BLaER1 (cell line): ENCODE measurements around the gene TSPAN31.

Source experiments
- H3K27ac ChIP-seq: shearing (Covaris generic); formaldehyde crosslinking; 2 replicates; pipeline ENCODE4 v1.8.1; 2022
- H3K27me3 ChIP-seq: shearing (Covaris generic); formaldehyde crosslinking; 2 replicates; pipeline ENCODE4 v1.8.1; 2022
- H3K36me3 ChIP-seq: shearing (Covaris generic); formaldehyde crosslinking; 2 replicates; pipeline ENCODE4 v1.8.1; 2022
- H3K4me1 ChIP-seq: shearing (Covaris generic); formaldehyde crosslinking; 2 replicates; pipeline ENCODE4 v1.8.1; 2022
- H3K4me2 ChIP-seq: shearing (Covaris generic); formaldehyde crosslinking; 2 replicates; pipeline ENCODE4 v1.8.1; 2022
- H3K4me3 ChIP-seq: shearing (Covaris generic); formaldehyde crosslinking; 2 replicates; pipeline ENCODE4 v1.8.1; 2022
- H3K9ac ChIP-seq: shearing (Covaris generic); formaldehyde crosslinking; 2 replicates; pipeline ENCODE4 v1.8.1; 2022
- H3K9me3 ChIP-seq: shearing (Covaris generic); formaldehyde crosslinking; 2 replicates; pipeline ENCODE4 v1.8.1; 2022
- H4K20me1 ChIP-seq: shearing (Covaris generic); formaldehyde crosslinking; 2 replicates; pipeline ENCODE4 v1.8.1; 2022
- Cebpa-rat ChIP-seq: shearing (Covaris generic); IDR thresholded peaks from 2 replicates; pipeline ENCODE4 v1.8.1; 2022

The TSPAN31 gene

DNA sequence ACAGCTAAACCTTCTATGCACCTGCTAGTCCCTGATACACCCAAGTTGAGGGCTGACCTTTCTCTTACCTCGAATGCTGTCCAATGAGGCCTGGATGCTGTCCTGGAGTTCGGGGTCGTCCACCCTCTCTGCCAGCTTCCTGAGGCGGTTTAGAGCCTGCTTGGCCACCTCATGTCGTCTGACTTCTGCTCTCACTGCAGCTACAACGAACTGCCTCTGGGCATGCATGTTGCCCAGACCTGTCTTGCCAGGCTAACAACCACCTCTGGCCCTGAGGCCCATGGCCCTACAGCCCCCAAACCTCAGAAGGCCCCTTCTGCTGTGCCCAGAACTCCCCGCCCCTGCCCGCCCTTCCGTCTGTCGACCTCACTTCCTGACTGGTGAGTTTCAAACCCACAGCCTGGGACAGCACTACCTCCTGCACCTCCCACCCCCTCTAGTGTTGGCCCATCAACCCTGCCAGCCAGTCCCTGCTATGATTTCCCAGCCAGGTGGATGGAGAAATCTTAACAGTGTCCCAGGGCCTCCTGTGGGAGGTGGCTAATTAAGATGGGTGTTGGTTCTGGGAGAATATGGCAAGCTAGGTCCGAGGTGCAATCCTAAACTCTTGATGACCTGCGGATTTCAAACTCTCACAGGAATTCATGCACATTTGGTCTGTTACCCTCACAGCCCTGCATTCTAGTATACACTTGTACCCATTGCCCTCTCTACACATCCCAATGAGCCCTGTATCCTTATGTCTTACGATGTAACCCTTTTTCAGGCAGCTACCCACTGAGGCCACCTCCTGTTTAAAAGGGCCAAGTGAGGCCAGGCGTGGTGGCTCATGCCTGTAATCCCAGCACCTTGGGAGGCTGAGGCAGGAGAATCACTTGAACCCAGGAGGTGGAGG lies 2.7 kb upstream of the TSPAN31 start:
- H3K4me2 ChIP-seq = peak overlapping the region; percentile 96
- H3K36me3 ChIP-seq = peaks cover 33% of the 10 kb centered on the region
- H3K4me3 ChIP-seq = peak overlapping the region; percentile 70
- no peak for TF ChIP-seq Cebpa-rat
- peaks cover 60% of the 10 kb centered on the region for H3K4me1 ChIP-seq
- H3K9me3 ChIP-seq = no peaks in the 10 kb centered on the region
- H3K9ac ChIP-seq = peak overlapping the region; percentile 75
- H3K27me3 ChIP-seq = no peaks in the 10 kb centered on the region
- peaks cover 24% of the 10 kb centered on the region for H4K20me1 ChIP-seq
- peak overlapping the region; percentile 66 for H3K27ac ChIP-seq

DNA sequence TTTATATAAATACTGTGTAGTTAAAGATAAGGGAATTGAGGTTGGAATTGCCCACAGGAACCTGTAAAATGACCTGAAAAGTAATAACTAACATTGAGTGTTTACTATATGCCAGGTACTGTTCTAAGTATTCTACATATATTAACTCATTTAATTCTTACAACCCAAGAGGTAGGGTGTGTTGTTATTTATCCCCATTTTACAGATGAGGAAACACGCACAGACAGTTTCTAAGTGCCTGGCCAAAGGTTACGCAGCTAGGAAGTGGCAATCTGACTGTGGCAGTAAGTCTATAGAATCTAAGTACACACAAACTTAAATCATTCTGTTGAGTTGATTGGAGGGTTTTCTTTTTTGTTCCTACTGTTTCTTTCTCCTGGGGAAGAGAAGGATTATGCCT lies 1.1 kb upstream of the TSPAN31 start:
- Histone ChIP-seq H3K27ac (peak overlapping the region; percentile 93), H3K4me2 (peak overlapping the region; percentile 96), H3K9ac (peak overlapping the region; percentile 93), H3K9me3 (no peaks in the 10 kb centered on the region), H3K4me1 (peaks cover 60% of the 10 kb centered on the region), H4K20me1 (peaks cover 24% of the 10 kb centered on the region), H3K4me3 (peak overlapping the region; percentile 93), H3K27me3 (no peaks in the 10 kb centered on the region), H3K36me3 (peaks cover 40% of the 10 kb centered on the region)
- TF ChIP-seq Cebpa-rat = no peak

DNA sequence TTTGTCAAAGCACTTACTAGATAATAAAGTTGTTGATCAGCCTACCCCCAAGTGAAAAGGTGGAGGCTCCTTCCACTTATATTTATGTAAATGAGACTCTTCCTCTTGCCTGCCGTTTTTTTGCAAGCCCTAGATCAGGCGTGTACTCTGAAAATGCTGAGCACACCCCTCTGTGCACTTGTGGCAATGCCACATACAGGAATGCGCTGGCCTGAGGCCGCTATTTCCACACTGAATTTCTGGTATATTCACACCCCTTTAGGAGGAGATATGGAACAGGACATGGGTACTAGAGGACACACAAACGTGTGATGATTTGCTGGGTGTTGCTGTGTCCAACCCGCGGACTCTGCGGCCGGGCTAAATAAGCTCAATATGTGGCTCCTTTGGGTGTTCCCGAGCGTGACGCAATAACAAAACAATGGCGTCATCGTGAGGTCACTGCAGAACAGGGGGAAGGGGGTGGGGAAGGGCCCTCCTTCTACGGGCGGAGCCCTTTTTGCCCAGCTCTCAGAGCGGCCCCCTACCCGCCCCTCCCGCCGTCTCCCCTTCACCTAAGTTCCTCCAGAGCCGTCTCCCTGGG lies 554 bp upstream of the TSPAN31 start:
- Histone ChIP-seq H3K4me1 (peaks cover 57% of the 10 kb centered on the region), H3K36me3 (peaks cover 43% of the 10 kb centered on the region)

DNA sequence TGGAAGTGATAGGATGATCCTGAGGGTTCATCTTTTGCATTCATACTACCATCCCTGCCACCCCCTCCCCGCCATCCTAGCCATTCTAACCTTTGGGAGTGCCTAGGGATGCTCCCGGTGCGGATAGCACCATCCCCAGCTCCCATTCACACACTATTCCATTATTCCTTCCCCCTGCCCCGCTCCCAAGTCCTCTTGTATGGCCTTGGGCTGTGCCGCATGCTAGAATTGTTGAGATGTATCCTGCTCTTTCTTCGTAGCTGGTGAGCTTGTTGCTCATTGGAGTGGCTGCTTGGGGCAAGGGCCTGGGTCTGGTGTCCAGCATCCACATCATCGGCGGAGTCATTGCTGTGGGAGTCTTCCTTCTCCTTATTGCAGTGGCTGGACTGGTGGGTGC lies 644 bp downstream of the TSPAN31 start:
- no peak for TF ChIP-seq Cebpa-rat
- Histone ChIP-seq H3K27me3 (no peaks in the 10 kb centered on the region), H3K4me2 (peak overlapping the region; percentile 96), H4K20me1 (peaks cover 34% of the 10 kb centered on the region), H3K36me3 (peaks cover 51% of the 10 kb centered on the region), H3K9ac (peak overlapping the region; percentile 93), H3K4me1 (peaks cover 49% of the 10 kb centered on the region), H3K27ac (peak overlapping the region; percentile 93), H3K9me3 (no peaks in the 10 kb centered on the region), H3K4me3 (peak overlapping the region; percentile 93)

More for the DNA sequence above, 554 bp upstream of the TSPAN31 start:
- peak; percentile 34; the same call in 1 of the 2 replicates for TF ChIP-seq Cebpa-rat
- peak overlapping the region; percentile 93 for H3K27ac ChIP-seq
- H3K9ac ChIP-seq = peak overlapping the region; percentile 93
- H4K20me1 ChIP-seq = peaks cover 27% of the 10 kb centered on the region
- H3K4me3 ChIP-seq = peak overlapping the region; percentile 93
- H3K4me2 ChIP-seq = peak overlapping the region; percentile 96
- H3K27me3 ChIP-seq = no peaks in the 10 kb centered on the region
- no peaks in the 10 kb centered on the region for H3K9me3 ChIP-seq

DNA sequence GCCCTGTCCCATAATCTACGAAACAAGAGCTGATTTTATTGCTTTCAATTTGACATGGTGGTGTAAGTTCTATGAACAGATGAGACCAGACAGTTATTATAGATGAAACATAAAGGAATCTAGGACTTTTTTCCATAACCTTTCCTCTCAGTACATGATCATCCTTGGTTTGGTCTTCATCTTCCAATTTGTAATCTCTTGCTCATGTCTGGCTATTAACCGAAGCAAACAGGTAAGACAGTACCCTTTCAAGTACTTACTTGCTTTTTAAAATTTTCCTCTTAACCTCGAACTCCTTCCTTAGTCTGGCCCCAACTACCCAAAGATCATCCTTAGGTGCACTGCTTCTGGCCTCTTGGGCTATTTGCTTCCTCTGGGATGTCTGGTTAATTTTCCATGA lies 1.2 kb downstream of the TSPAN31 start:
- Histone ChIP-seq H3K9me3 (no peaks in the 10 kb centered on the region), H3K9ac (peak overlapping the region; percentile 93), H3K36me3 (peaks cover 56% of the 10 kb centered on the region), H3K4me3 (peak overlapping the region; percentile 93; the same call in 1 of the 2 replicates), H3K4me1 (peaks cover 49% of the 10 kb centered on the region), H3K4me2 (peak overlapping the region; percentile 96), H3K27me3 (no peaks in the 10 kb centered on the region), H4K20me1 (peaks cover 40% of the 10 kb centered on the region), H3K27ac (no peak overlapping the region)
- TF ChIP-seq Cebpa-rat = no peak

DNA sequence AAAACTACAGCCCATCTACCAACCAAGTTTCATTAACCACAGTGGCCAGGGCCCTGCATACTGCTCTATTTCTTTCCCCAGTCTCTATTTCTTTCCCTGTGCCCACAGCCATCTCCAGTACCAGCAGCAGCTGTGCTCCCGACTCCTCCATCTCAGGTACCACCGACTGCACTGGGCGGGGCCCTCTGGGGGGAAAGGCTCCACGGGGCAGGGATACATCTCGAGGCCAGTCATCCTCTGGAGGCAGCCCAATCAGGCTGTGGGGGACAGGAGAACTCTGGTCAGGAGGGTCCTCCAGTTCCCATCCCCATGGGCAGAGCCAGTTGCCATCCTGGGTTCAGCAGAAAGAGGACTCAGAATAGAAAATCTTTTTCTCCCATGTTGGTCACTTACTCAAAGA lies 4.2 kb downstream of the TSPAN31 start:
- H3K9ac ChIP-seq = no peak overlapping the region
- H3K27ac ChIP-seq = no peak overlapping the region

DNA sequence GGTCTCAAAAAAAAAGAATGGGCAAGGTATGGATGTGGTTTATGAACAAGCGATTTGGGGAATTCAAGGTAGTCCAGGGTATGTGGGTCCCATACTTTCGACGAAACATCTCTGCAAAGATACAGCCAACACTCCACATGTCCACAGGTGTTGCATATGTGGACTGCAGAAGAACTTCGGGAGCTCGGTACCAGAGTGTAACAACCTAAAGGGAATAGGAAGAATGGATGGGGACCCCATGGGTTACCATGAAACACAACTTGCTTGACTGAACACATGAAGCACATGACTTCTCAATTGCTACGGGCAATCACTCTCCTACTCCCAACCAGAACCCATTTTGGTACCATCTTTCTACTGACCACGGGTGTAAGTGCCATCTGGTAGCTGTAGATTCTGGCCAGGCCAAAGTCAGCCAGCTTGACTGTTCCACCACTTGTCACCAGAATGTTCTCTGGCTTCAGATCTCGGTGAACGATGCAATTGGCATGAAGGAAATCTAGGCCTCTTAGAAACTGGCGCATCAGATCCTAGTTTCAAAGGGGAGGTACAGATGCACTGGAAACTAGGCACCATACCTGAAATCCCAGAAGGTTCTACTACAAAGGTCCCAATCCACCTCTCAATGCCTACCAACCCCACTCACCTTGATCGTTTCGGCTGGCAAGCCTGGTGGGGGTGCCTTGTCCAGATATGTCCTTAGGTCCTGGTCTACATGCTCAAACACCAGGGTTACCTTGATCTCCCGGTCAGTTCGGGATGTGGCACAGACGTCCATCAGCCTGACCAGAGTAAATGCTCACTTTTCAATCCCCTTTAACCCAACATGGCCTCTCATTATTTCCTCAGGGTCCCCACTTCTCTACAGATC lies 6.0 kb downstream of the TSPAN31 start:
- Histone ChIP-seq H4K20me1 (peaks cover 47% of the 10 kb centered on the region), H3K9me3 (no peaks in the 10 kb centered on the region), H3K27ac (peak overlapping the region; percentile 94), H3K4me3 (peak overlapping the region; percentile 84), H3K4me1 (peaks cover 45% of the 10 kb centered on the region), H3K4me2 (peak overlapping the region; percentile 93), H3K36me3 (peaks cover 54% of the 10 kb centered on the region), H3K27me3 (peaks cover 31% of the 10 kb centered on the region), H3K9ac (peak overlapping the region; percentile 94)
- no peak for TF ChIP-seq Cebpa-rat

More for the DNA sequence above, 4.2 kb downstream of the TSPAN31 start:
- peaks cover 58% of the 10 kb centered on the region for H3K36me3 ChIP-seq
- H3K9me3 ChIP-seq = no peaks in the 10 kb centered on the region
- H4K20me1 ChIP-seq = peaks cover 49% of the 10 kb centered on the region
- peaks cover 14% of the 10 kb centered on the region for H3K27me3 ChIP-seq
- no peak overlapping the region for H3K4me3 ChIP-seq
- H3K4me2 ChIP-seq = no peak overlapping the region
- no peak for TF ChIP-seq Cebpa-rat
- H3K4me1 ChIP-seq = peaks cover 44% of the 10 kb centered on the region

DNA sequence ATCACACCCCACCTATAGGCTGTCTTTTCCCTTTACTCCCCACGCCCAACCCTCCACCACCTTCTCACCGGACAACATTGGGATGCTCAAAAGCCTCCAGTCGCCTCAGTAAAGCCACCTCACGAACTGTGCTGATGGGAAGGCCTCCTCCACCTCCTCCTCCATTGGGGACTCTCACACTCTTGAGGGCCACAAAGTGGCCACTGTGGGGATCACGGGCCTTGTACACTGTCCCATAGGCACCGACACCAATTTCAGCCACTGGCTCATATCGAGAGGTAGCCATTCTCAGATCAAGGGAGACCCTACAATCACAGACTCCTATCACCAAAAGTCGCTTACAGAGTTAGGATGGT lies 6.6 kb downstream of the TSPAN31 start:
- peaks cover 37% of the 10 kb centered on the region for H3K27me3 ChIP-seq
- peak overlapping the region; percentile 84 for H3K4me3 ChIP-seq
- no peak for TF ChIP-seq Cebpa-rat
- peaks cover 48% of the 10 kb centered on the region for H3K36me3 ChIP-seq
- peak overlapping the region; percentile 94 for H3K27ac ChIP-seq
- H4K20me1 ChIP-seq = peaks cover 48% of the 10 kb centered on the region
- H3K4me2 ChIP-seq = peak overlapping the region; percentile 93
- H3K9ac ChIP-seq = peak overlapping the region; percentile 94
- peaks cover 45% of the 10 kb centered on the region for H3K4me1 ChIP-seq
- no peaks in the 10 kb centered on the region for H3K9me3 ChIP-seq
